SKM-1 (cell line): Measurements from ENCODE around the gene HAPLN3.

Source experiments
- DNase-seq: peaks from one replicate; lab custom pipeline; 2025; ENCODE audit not compliant: unreplicated experiment; lab: John Stamatoyannopoulos, UW

HAPLN3 gene

DNA sequence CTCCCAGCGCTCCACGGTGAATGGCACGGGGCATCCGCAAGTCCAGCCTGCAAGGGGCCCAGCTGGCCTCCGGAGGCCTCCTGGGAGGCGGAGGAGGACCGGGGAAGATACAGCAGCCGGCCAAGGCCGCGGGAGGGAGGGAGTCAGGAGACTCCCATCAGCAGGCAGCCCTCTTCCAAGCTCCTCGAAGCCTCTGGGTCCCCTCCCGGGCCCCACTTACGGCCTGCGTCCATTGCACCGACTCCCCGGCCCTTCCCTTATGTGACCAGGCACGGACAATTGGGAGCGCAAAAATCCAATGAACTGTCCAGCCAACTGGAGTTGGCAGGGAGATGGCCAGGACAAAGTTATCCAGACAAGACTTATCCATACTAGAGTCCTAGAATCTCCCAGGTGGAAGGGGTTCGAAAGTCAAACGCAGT, 17.2 kb upstream of the HAPLN3 start:
- no peak for DNase-seq

GRCh38 chr15:88911766-88912118, 16.4 kb upstream of the HAPLN3 start:
- DNase-seq = no peak

DNA sequence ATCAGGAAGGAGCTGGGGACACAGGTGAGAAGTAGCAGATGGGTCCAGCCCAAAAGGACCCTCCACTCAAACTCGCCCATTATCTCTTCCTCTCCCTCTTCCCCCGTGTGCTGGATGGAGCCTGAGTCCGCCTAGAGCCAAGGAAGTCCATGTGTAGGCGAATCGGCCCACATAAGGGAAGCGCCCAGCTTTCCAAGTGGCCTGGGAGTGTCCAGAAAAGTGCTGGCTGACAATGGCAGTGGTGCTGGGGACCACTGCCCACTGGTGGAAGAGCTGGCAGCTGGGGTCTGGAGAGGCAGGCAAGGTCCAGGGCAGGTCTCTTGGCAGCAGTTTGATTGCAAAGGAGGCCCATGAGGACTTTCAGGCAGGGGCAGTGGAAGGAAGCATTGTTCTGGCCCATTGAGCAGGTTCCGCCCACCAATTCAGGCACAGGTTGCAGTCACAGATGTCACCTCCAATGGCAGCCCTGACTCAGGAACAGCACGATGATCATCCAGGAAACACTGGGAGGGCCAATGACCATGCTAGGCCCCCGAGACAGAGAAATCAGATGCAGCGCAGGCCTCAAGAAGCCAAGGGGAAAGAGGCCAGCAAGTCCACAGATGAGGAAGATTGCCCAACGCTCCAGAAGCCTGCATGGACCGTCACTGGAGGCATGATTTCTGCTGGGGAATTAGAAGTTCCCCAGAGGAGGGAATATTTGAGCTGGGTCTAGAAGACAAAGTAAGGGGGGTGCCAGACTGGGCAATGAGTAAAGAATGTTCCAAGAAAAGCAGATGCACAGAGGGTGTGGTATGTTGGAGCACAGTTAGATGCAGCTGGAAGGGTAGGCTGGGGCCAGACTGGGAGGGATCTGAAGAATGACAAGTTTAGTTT, 14.8 kb upstream of the HAPLN3 start:
- no peak for DNase-seq

DNA sequence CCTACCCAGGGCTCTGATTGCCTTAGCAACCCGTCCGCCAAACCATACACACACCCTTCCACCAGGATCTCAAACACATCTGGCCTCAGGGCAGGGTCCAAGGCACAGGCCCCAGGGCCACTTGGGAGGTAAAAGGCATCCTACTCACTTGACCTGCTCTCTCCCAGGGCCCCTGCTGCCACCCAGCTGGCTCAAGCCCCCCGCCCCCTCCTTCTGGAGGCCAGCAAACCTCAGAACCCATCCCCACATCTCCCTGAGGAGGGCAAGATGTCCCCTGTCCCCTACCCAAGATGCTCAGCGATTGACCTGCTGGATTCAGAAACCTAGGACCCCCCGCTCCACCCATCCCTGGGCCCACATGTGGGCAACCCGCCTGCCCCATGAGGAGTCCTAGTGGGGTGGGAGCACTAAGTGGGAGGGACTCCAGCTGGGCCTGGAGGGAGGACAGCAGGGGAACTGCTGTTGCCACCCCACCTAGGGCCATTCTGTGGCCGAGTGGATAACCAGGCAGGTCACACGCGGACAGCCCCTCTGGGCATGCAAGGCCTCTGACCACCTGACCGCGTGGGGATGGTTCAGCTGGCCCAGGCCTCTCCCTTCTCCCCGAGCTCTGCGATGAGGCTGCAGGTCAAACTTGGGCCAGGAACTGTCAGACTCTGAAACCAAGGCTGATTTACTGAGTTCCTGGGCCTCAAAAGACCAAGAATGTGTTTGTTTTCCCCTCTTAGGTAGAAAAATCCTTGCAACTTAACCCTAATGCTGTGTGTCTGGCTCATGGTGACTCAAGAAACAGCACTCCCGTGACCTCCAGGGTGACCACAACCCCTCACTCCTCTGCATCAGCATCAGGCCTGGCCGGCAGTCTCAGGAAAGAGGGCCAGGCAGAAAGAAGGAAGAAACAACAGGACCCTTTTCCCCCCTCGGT, 13.6 kb upstream of the HAPLN3 start:
- DNase-seq = no peak

GRCh38 chr15:88908123-88908522, 12.8 kb upstream of the HAPLN3 start:
- no peak for DNase-seq

DNA sequence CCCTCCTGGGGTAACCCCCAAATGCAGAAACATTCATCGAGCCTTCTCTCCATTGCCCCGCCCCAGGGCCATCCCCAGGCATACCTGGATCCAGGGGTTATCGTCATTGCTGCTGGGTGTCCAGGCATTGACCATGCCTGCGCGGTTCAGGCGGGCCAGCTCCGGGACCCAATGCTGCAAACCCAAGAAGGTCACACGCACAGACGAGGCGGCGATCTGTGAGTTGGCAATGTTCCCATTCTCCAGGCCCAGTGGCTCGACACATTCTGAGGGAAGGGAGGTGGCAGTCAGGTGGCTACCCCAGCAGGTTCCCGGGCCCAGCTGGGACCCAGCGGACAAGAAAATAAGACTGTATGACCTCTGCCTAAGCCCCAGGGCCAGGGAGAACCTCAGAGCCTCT, 11.8 kb upstream of the HAPLN3 start:
- no peak for DNase-seq

DNA sequence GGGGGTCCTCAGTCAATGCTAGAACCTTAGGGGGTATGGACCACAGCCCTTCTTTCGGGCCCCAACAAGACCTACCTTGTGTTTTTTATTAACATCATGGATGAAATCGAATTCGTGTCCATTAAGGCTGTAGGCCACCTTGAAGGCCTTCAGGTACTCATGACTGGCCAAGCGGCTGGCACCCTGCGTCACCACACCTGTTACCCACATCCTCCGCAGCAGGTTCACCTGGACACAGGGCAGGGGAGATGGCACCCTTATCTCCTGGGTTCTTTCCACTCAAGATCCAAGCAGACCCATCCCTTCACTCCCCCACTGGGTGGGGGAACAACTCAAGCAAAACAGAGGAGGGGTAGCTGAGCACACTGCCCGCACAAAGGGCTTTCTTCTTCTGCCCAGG, 11.2 kb upstream of the HAPLN3 start:
- DNase-seq = no peak

- DNase-seq = no peak
Observed at GRCh38 chr15:88906130-88906529, 10.8 kb upstream of the HAPLN3 start.

DNA sequence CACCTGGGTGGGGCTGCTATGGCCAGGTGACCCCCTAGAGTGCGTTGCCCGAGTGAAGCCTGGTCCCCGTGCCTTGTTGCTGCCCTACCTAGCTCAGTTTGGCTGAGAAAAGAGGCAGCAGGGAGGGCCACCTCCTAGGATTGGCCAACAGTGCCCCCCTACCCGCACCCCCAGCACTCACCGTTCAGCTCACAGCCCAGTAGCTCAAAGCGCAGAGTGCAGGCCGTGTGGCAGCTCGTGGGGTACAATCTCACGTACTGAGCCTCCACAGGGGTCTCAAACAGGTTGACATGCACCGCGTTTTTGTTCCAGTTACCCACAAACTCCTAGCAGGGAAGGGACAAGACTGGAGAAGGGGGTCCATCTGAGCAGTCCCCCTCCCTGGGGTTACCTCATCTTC, 10.2 kb upstream of the HAPLN3 start:
- DNase-seq = no peak

- peak; percentile 31 for DNase-seq
Observed at GRCh38 chr15:88904624-88905327, 9.4 kb upstream of the HAPLN3 start.

GRCh38 chr15:88904257-88904623, 8.9 kb upstream of the HAPLN3 start:
- no peak for DNase-seq

- DNase-seq = no peak
Observed at GRCh38 chr15:88902846-88903245, 7.5 kb upstream of the HAPLN3 start.

GRCh38 chr15:88902221-88902835, 7.0 kb upstream of the HAPLN3 start:
- DNase-seq = no peak

DNA sequence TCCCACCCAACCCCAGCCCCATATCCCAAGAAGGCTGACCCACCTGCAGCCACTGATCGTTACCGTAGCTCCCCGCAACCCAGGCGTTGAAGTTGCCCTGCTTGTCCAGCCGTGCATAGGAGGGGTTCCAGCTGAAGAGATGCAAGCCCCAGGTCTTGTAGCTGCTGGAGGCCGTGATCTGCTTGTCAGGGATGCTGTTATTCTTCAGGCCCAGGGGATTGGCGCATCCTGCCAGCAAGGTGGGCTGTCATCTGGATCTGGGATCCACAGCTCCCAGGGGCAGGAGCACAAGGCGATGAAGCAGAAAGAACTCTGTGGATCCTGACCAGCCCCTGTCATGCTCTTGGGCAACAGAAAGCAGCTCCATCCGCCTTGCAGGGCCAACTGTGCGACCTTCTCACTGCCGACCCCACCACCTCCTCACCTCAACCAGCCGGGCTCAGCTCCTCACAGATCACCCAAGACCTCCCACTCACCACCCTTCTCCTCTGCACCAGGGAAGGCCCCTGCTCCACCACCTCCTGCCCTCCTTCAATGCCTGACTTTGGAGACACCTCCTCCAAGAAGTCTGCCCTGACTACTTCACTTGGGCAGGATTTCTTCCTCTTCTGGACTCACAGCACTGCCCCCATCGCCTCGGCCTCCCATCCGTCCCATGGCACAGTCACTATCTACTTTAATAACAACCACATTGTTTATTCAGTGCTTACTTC, 6.3 kb upstream of the HAPLN3 start:
- DNase-seq = no peak

DNA sequence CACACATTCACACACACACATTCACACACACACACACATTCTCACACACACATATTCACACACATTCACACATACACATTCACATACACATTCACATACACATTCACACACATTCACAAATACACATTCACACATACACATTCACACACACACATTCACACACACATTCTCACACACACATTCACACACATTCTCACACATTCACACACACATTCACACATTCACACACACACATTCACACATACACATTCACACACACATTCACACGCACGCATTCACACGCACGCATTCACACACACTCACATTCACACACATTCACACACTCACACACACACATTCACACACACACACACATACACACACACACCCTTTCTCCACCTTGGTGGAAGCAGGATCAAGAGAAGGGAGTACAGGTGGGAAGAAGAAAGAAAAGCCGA, 5.7 kb upstream of the HAPLN3 start:
- no peak for DNase-seq

GRCh38 chr15:88900309-88900981, 5.1 kb upstream of the HAPLN3 start:
- DNase-seq = no peak

- DNase-seq = no peak
Observed at GRCh38 chr15:88899251-88899650, 3.9 kb upstream of the HAPLN3 start.

DNA sequence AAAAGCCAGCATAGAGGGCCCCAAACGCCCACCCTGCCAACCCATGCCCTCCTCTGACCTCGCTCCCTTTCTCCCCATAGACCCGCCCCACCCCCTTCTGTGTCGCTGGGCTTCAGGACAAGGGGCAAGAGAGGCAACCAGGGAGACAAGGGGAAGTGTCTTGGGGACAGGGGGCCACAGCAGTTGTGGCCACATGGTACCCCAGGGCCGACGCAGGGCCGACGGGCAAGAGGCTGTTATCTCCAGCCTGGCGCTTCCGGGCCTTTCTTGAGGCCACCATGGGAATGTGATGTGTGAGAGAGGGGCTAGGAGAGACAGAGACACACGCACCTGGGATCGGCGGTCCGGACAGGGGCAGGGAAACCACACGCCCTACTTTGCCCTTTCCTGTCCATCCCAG, 3.4 kb upstream of the HAPLN3 start:
- DNase-seq = no peak

DNA sequence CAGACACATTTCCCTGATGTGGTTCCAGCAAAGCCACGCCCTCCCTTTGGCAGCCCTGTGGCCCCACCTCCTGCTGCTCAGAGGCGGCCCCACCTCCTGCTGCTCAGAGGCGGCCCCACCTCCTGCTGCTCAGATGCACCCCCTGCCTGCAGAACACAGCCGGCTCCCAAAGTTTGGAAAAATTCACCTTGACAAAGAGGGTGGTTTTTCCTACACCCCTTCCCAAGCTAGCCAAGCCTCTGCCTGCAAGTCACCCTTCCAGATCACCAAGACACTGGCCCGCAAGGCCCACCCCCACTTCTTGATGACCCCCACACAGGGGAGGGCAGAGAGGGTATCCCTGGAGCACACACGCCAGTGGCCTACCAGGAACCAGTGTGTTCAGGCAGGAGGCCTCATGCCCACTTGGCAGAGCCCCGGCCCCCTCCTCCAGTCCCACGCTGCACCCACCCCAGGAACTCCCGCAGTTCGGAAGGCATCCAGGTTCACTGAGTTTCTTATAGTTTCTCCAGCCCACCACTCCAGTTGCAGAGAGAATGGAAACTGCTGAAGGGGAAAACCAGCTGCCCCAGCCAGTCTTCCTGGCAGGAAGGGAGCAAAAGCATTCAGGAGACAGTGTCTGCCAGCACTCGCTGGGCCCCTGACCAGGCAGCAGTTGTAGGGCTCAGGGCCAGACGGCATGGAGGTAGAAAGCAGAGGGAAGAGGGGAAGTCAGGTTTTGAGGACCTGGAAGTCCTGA, 2.3 kb upstream of the HAPLN3 start:
- DNase-seq = peak; percentile 39
